Measurements from ENCODE around the gene MPRIP.
"Not testable (repeated sequence)": the region's sequence is repeated elsewhere in the genome, so short reads cannot be mapped to it uniquely, and the experiment has no call there.

The MPRIP gene

DNA sequence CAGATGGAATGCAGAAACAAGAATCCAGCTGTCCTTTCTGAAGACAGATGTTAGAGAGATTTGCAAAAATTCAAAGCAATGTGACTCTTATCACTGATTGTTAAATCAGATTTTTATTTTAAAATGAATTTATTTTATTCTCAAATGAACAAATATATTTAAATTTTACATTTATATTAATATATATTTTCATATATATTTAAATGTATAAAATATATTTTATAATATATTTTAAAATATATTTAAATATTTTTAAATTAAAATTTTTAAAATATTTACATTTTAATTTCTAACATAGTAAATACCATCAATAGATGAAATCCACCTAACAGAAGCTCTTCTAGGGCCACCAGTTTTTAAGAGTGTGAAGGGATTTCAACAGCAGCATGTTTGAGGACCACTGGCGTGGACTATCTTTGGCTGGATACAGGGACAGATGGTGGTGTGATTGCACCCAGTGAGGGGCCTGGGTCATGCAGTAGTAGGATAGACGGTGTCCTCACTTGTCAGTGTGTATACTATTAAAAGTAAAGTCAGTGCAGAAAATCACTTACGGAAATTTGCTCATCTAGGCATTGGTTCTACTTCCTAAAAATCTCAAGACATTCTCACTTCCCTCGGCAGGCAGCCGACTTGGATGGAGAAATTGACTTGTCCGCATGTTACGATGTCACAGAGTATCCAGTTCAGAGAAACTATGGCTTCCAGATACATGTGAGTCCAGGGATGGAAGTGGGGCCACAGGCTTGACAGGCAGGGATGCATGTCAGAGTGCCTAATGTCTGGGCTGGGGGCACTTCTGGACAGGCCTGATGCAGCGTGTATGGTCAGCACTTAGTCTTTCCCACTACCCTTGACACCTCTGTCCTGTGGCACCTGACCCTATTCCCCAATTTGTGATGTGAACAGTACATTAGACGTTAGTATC is 107.5 kb downstream of the MPRIP start:
- no peak for DNase-seq (ENCODE audit: low read depth)

DNA sequence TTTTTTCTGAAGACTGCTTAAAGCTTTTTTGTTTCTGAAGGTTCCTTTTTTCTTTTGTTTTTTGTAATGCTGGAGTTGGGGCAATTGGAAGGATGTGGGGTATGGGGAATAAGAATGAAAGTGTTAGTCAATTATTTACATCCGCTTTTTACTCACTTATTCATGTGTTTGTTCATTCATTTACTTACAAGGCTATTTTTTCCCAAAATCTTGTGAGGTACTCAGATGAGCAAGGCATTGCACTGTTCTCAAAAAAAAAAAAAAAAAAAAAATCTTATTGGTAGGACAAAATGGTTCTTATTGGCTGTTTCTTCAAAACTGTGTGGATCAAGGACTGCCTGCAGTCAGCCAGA is 108.2 kb downstream of the MPRIP start:
- no peak for DNase-seq (ENCODE audit: low read depth)

DNA sequence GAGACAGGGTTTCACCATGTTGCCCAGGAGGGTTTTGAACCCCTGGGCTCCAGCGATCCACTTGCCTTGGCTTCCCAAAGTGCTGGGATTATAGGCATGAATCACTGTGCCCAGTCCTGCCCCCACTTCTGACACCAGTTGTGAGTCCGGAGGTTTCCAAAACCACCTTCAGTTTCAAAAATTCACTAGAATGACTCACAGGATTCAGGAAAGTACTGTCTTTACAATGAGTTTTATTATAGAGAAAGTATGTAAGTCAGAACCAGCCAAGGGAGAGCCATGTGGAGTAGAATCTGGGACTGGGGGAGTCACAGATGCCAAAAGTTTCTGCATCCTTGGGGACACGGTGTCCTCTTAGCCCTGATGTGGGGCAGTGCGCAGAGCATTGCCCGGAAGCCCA is 108.8 kb downstream of the MPRIP start:
- peak; percentile 86 for DNase-seq (ENCODE audit: low read depth)

DNA sequence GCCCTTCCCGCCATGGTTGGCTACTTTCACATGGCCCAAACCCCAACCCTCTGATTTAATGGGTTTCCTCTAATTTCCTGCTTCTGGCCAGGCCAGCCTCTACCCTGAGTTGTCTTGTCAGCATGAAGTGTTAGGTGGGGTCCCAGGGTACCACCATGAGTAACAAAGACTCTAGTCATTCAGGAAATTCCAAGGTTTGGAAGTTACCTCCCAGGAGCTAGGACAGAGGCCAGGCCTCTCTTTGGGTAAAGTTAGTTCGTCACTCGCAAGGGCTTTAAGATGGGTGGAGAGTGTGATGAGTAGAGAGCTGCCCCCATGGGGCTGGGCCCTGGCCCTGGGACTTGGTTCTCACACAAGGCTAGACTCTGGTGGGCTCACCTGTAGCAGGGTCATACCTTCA is 109.3 kb downstream of the MPRIP start:
- DNase-seq (ENCODE audit: low read depth): peak; percentile 10

DNA sequence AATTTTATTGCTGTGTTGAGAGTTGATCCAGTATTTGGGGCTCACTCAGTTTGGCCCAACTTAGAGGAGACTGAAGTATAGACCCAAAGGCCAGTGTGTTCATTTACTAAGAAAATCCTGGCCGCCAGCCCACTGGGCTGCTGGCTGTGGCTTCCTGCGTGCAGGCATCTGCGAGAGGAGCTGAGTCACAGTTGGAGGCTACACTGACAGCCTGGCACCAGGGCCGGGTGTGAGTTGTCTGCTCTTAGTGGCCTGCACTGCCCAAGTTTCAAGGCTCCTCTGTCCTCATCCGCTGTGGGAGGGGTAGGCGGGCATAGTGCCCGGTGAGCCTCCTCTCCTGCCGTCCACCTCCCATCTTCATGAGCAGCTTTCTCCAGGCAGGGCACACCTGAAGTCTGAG is 109.7 kb downstream of the MPRIP start:
- peak; percentile 89 for DNase-seq (ENCODE audit: low read depth)

DNA sequence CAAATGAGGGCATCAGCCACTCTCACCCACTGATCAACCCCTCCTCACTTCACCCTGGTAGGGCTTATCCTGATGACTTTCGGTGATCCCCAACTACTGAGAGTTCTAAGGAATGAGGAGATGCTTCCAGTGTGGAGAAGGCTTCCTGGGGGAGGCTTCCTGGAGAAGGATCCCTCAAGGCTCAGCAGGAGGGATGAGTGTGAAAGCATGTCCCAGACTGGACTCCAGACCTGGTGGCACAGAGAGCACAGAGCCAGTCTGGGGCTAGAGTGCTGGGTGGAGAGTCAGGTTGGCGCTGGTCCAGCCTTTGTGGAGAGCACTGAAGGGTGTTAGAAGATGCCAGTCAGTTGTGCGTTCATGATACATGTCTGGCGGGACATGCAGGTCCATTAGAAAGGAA is 110.1 kb downstream of the MPRIP start:
- peak; percentile 8 for DNase-seq (ENCODE audit: low read depth)

DNA sequence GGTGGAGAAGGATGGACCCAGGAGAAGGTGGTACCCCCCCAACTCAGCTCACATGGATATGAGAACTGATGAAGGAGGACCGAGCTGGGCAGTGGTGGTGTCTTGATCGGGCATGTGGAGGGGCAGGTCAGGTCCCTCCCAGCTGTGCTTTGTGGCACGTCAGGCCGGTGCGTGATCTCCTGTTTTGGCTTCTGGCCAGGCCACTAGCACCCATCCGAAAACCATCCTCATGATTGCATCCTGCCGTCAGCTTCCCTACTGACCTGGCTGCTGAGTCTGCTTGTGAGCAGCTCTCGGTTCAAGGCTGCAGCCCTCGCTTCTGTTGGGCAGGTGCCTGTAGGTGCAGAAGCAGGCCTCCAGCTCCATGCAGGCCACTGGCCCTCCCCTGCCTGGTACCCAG is 110.8 kb downstream of the MPRIP start:
- no peak for DNase-seq (ENCODE audit: low read depth)

DNA sequence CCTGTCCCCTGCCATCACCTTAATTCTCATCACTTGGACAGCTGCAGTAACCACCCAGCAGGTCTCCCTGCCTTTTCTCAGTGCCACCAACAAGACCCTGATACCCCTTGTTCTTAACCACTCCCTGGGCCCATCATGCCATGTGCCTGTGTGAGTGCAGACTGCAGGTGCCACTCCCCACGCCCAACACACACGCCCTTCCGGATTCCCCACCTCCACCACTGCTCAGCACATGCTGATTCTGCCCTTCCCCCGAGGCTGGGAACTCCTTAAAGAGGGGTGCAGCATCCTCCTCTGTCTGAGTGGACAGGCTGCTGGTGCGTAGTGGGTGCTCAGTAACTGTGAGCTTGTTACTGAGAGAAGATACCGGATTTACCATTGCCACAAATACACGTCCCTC is 111.5 kb downstream of the MPRIP start:
- no peak for DNase-seq (ENCODE audit: low read depth)

DNA sequence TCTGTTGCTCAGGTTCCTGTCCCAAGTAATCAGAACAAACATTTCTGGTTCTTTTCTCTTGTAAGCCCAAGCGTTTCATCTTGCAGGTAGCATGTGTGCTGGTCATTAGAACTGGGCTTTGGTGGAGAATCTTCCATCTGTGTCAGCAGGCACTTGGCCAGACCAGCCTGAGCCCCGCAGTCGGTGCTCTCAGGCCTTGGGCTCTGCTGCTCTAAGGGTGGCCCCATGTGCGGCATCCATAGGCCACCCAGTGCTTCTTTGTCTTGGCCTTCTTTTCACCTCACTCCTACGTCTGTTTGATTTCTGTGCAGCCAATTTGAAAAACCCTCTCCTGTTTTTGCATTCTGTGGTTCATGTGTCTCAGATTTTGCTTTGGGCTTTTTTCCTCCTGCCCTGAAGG is 112.3 kb downstream of the MPRIP start:
- no peak for DNase-seq (ENCODE audit: low read depth)

DNA sequence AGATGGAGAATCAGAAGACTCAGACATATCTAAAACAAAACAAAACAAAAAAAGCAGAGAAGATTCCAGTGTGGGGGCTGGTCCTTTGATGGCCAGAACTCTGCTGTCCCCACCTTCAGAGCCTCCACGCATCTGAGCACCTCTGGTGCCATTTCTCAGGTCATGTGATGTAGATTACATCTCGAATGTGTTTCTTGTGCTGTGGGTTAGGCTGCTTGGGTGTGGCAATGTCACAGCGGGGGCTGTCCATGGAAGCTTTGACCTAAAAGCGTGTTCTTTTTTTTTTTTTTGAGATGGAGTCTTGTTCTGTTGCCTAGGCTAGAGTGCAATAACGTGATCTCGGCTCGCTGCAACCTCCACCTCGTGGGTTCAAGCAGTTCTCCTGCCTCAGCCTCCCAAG is 112.7 kb downstream of the MPRIP start:
- no peak for DNase-seq (ENCODE audit: low read depth)

DNA sequence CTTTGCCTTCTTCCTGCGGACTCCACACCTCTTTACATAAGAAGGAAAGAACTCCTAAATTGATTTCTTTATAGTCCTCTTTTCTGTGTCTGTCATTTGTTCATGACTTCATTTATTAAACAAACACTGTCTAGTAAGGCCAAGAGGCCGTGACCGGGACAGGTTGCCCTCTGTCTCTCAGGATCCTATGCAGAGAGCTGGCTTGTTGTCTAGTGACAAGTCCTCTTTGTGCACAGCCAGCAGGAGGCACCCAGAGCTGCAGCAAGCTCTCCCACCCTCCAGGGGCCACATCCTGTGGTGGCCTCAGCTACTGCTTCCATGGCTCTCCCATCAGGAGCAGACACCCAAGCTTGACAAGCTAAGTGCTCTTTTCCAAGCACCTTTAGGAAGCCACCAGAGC is 113.3 kb downstream of the MPRIP start:
- no peak for DNase-seq (ENCODE audit: low read depth)

DNA sequence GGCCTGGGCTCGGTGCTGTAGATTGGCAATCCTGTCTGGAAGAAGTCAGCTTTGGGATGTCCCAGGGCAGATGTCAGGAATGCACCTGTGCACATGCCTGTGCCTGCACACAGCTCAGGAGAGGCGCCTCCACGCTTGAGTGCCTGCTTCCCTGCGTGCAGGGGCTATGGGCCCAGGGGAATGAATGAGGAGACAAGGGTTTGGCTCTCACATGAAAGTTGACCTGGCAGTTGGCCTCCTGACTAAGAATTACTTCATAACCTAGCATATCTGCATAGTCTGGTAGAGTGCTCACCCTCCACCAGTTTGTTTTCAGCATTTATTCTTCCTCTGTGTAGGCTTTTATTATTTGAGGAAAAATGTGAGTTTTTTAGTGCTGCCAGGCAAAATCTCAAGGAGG is 113.8 kb downstream of the MPRIP start:
- DNase-seq (ENCODE audit: low read depth): peak; percentile 33

DNA sequence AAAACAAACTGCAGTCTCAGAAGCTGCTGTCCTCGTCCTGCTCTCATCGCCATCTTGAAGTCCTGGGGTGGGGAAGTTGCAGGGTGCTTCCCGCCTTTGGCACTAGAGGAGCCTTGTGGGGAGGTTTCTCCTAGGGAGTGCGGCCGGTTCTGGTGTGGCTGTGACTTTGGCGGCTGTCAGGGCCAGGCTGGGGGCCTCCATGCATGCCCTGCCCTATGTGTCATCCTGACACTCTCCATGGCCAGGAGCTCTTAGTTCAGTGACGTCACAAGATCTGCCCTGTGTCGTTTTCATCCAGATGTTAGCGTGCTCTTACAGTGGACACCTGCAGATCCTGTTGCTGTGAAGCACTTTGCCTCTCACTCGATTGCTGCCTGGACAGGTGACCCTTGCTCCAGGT is 114.3 kb downstream of the MPRIP start:
- DNase-seq (ENCODE audit: low read depth): no peak

DNA sequence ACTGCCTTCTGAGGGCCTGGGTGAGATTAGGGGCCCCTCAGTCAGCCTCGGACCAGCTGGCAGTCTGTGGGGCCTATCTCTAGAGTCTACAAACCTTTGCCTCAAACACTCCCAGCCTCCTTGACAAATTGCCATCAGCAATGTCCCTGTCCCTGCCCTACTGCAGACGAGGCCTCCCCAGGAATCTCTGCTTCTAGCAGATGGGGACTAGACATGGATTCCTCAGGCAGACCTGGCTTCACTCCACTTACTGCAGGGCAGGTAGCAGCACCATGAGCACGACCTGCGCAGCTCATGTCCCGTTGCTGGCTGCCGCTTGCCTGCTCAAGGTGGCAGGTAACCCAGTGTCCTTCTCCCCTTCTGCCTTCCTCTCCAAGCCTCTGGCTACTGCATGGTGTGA is 114.8 kb downstream of the MPRIP start:
- DNase-seq (ENCODE audit: low read depth): no peak

DNA sequence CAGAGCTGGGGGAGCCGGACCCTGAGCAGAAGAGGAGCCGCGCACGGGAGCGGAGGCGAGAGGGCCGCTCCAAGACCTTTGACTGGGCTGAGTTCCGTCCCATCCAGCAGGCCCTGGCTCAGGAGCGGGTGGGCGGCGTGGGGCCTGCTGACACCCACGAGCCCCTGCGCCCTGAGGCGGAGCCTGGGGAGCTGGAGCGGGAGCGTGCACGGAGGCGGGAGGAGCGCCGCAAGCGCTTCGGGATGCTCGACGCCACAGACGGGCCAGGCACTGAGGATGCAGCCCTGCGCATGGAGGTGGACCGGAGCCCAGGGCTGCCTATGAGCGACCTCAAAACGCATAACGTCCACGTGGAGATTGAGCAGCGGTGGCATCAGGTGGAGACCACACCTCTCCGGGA is 116.2 kb downstream of the MPRIP start:
- DNase-seq (ENCODE audit: low read depth): not testable (repeated sequence)

DNA sequence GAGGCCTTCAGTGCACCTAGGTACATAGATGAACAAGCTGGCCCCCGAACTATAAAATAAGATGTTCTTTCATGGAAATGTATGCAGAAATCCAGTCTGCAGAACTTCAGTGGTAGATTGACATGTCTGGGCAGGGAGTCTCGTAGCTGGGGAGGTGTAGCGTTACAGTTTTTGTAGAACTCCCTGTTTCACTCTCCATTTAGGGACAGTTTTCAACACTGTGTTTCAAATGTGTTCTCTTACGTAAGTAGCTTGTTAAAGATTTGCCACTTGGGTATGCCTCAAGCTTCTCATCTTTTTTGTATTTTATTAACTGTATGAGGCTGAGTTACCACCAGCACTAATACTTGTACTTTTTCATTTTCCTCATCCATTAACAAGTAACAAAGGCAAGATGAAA is 117.3 kb downstream of the MPRIP start:
- no peak for DNase-seq (ENCODE audit: low read depth)

DNA sequence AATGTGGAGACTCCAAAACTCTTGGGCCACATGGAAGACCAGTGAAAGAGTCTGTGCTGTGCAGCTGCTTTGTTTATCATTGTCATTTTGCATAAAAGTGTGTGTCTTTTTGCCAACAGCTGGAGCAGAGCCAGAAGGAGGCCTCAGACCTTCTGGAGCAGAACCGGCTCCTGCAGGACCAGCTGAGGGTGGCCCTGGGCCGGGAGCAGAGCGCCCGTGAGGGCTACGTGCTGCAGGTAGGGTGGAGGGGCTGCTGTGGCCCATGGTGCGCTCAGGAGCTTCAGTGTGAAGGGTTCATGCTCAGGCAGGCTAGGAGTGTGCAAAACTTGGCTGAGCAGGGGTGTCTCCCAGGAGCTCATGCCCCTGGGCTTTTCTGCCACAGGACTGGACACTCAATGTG is 118.9 kb downstream of the MPRIP start:
- no peak for DNase-seq (ENCODE audit: low read depth)

DNA sequence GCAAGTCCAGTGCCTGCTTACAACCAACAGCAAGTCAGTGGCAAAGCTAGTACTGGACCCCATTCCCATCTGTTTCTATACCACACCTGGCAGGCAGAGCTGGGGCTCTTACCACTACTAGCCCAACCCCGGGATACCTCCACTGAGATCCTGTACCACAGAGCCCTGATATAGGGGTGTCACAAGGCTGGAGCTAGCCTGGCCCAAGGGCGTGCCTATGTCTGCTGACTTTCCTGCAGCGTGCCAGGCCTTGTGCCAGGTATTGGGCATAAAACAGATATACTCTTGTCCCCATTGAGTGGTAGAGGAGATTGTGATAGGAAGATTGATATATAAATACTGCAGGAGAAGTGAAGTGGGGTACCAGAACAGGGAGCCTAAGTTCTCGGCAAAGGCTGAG is 119.5 kb downstream of the MPRIP start:
- DNase-seq (ENCODE audit: low read depth): no peak

DNA sequence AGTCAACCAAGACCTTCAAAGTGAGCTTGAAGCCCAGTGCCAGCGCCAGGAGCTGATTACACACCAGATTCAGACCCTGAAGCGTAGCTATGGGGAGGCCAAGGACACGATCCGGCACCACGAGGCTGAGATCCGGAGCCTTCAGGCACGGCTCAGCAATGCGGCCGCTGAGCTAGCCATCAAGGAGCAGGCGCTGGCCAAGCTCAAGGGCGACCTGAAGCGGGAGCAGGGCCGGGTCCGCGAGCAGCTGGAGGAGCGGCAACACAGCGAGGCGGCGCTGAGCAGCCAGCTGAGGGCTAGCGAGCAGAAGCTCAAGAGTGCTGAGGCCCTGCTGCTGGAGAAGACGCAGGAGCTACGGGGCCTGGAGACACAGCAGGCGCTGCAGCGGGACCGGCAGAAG is 121.9 kb downstream of the MPRIP start:
- DNase-seq (ENCODE audit: low read depth): no peak

DNA sequence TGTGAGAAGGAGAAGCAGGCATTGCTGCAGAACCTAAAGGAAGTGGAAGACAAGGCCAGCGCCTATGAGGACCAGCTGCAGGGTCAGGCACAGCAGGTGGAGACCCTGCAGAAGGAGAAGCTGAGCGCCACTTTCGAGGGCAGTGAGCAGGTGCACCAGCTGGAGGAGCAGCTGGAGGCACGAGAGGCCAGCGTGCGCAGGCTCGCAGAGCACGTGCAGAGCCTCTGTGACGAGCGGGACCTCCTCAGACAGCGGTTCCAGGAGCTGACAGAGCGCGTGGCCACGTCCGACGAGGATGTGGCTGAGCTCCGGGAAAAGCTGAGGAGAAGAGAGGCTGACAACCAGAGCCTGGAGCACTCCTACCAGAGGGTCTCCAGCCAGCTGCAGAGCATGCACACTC is 122.4 kb downstream of the MPRIP start:
- no peak for DNase-seq (ENCODE audit: low read depth)

DNA sequence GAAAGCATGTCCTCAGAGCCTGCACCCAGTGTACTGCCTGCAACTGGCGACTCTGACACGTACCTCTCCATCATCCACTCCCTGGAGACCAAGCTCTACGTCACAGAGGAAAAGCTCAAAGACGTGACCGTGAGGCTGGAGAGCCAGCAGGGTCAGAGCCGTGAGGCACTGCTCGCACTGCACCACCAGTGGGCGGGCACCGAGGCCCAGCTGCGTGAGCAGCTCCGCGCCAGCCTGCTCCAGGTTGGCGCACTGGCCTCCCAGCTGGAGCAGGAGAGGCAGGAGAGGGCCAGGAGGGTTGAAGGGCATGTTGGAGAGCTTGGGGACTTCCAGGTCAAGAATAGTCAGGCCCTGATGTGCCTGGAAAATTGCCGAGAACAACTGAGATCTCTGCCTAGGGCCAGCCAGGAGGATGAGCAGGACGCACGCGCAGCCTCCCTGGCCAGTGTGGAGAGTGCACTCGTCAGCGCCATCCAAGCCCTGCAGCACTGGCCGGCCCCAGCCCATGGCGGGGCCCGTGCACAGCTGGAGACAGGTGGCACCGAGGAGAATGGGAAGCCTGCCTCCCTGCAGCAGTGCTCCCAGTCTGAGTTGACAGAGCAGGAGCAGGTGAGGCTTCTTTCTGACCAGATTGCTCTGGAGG is 123.5 kb downstream of the MPRIP start:
- no peak for DNase-seq (ENCODE audit: low read depth)

DNA sequence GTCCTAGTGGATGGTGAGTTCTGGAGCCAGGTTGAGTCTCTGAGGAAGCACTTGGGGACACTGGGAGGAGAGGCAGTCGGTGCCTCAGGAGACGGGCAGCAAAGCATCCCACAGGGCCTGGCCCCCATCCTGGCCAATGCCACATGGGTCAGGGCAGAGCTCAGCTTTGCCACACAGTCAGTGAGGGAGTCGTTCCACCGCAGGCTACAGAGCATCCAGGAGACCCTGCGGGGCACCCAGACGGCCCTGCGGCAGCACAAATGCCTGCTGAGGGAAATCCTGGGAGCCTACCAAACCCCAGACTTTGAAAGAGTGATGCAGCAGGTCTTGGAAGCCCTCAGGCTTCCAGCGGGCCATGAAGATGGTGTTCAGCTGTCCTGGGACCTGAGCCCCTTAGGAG is 124.2 kb downstream of the MPRIP start:
- no peak for DNase-seq (ENCODE audit: low read depth)

DNA sequence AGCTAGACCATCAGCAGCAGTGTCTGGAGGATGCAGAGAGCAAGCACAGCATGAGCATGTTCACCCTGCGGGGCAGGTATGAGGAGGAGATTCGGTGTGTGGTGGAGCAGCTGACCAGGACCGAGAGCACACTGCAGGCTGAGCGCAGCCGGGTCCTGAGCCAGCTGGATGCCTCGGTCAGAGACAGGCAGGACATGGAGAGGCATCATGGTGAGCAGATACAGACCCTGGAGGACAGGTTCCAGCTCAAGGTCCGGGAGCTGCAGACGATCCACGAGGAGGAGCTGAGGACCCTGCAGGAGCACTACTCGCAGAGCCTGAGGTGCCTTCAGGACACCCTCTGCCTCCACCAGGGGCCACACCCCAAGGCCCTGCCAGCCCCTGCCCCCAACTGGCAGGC is 125.1 kb downstream of the MPRIP start:
- no peak for DNase-seq (ENCODE audit: low read depth)

DNA sequence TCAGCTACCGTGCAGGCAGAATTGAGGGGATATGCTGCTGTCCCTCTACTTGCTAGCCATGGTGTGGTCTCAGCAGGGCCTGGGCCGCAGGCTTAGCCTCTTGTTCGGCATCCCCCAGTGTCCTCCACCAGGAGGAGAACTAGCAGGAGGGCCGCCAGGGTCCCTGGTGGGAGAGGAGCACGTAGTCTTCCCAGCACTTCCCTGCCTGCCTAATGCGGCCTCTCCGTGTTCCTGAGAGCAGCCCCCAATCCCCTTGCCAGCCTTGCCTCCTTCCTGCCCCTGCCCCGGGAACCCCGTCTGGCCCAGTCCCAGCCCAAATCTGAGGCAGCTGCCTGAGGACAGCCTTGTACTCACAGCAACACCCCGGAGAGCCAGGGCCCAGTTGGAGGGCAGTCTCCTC is 125.7 kb downstream of the MPRIP start:
- DNase-seq (ENCODE audit: low read depth): no peak
